Esophagus muscularis mucosa (tissue), 3 donors: ENCODE measurements around the gene LITAF.

Source experiments
- CTCF ChIP-seq, 3 experiments: fragments of 200-600 bp in 2 of 3; fragments of 450-650 bp in 1 of 3; sonication (generic) in 2 of 3; IDR thresholded peaks; one replicate each; pipeline ENCODE4 v1.5.1; 2017 to 2019; ENCODE audit warnings: antibody characterized with exemption in 3 of 3, mild to moderate bottlenecking in 2 of 3, moderate library complexity in 1 of 3
- POLR2A ChIP-seq: fragments of 450-650 bp; IDR thresholded peaks from one replicate; pipeline ENCODE4 v1.6.1; 2017; ENCODE audit warnings: antibody characterized with exemption, moderate library complexity, mild to moderate bottlenecking, low read depth

DNA sequence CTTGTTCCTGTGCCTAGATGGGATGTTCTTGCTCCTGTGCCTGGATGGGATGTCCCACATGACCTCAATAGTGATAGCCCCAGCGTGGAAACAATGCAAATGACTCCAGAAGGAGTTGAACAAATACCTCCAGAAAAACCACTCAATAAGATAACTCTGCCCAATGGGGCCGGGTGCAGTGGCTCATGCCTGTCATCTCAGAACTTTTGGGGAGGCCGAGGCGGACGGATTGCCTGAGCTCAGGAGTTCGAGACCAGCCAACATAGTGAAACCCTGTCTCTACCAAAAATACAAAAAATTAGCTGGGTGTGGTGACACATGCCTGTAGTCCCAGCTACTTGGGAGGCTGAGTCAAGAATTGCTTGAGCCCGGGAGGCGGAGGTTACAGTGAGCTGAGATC is 15.2 kb upstream of the LITAF start:
- TF ChIP-seq CTCF (IDR thresholded peaks at IDR 0.05) (no peak), POLR2A (no peak)
